ENCODE measurements around the gene CACNA2D3.

- no peak for TF ChIP-seq POLR2A (IDR thresholded peaks at IDR 0.05; ENCODE audit: low read length)
- TF ChIP-seq GATA1 (IDR thresholded peaks at IDR 0.05; ENCODE audit: low read depth, low read length) = no peak
Measured at GRCh38 chr3:54988838-54989630, 866.7 kb downstream of the CACNA2D3 start.
